IMR-90 (cell line): ENCODE results near the gene GZF1. TPM values are rescaled to one million over a fixed set of nuclear protein-coding genes. Genes with fewer than 3 reads are reported as not detected.
A peak's percentile ranks its signal among the peaks of the same experiment; 100 is the strongest.

ENCODE experiments used
- ATAC-seq: fragments of 200-7000 bp; cut with Tn5 transposase; 2 replicates; pipeline ENCODE4 v1.9.1; 2020; ENCODE audit warnings: low read depth, mild to moderate bottlenecking, moderate library complexity
- BruUV-seq: library from RNA; stranded (reverse); fragments of 400-500 nt; replicated peaks from 2 replicates; lab custom pipeline; 2021; lab: Mats Ljungman, UMichigan
- CTCF ChIA-PET: fragments of 300-600 bp; formaldehyde crosslinking; extraction: SDS; loops from one replicate; lab custom pipeline; 2021; ENCODE audit warnings: antibody characterized with exemption; lab: Yijun Ruan, JAX
- POLR2A ChIA-PET: fragments of 300-600 bp; sonication (Branson Sonifier 250); formaldehyde crosslinking; loops from one replicate; lab custom pipeline; 2022; ENCODE audit warnings: antibody characterized with exemption; ENCODE audit not compliant: unreplicated experiment; lab: Charles Lee
- DNase-seq: peaks from one replicate; pipeline ENCODE4 v3.0.0; 2013
- H2AFZ ChIP-seq: replicated peaks from 2 replicates; pipeline ENCODE3; 2013; ENCODE audit warnings: low read length, mild to moderate bottlenecking; ENCODE audit not compliant: poor library complexity
- H2AK5ac ChIP-seq: 2 replicates; pipeline ENCODE4 v1.6.1; 2013; ENCODE audit warnings: low read depth, low read length, inconsistent platforms
- H2AK9ac ChIP-seq: replicated peaks from 2 replicates; pipeline ENCODE3; 2013; ENCODE audit warnings: mild to moderate bottlenecking, low read depth, low read length, moderate library complexity; ENCODE audit not compliant: poor library complexity
- H2BK120ac ChIP-seq: 2 replicates; pipeline ENCODE4 v1.6.1; 2013; ENCODE audit warnings: low read depth, low read length, inconsistent platforms
- H2BK15ac ChIP-seq: 3 replicates; pipeline ENCODE4 v1.6.1; 2013; ENCODE audit warnings: low read depth, low read length, inconsistent platforms
- H2BK20ac ChIP-seq: 2 replicates; pipeline ENCODE4 v1.6.1; 2013; ENCODE audit warnings: low read depth, mild to moderate bottlenecking, inconsistent platforms, low read length, moderate library complexity
- H2BK5ac ChIP-seq: 2 replicates; pipeline ENCODE4 v1.6.1; 2013; ENCODE audit warnings: mild to moderate bottlenecking, low read depth, low read length, inconsistent platforms; ENCODE audit not compliant: poor library complexity, severe bottlenecking
- H3K14ac ChIP-seq: replicated peaks from 2 replicates; pipeline ENCODE4 v1.6.1; 2013; ENCODE audit warnings: low read depth, low read length, inconsistent platforms
- H3K18ac ChIP-seq: 2 replicates; pipeline ENCODE4 v1.6.1; 2013; ENCODE audit warnings: low read depth, low read length, control low read depth
- H3K23ac ChIP-seq: 2 replicates; pipeline ENCODE4 v1.6.1; 2013; ENCODE audit warnings: low read depth, low read length, inconsistent platforms
- H3K27ac ChIP-seq: 2 replicates; pipeline ENCODE4 v1.5.1; 2013; ENCODE audit warnings: mild to moderate bottlenecking, control low read depth, low read length; ENCODE audit not compliant: insufficient read depth
- H3K27me3 ChIP-seq: 2 replicates; pipeline ENCODE4 v1.6.1; 2013; ENCODE audit warnings: low read length; ENCODE audit not compliant: control insufficient read depth, insufficient read depth
- H3K36me3 ChIP-seq: 2 replicates; pipeline ENCODE4 v1.6.1; 2013; ENCODE audit warnings: low read length, mixed read lengths; ENCODE audit not compliant: control insufficient read depth, insufficient read depth
- H3K4ac ChIP-seq: 2 replicates; pipeline ENCODE4 v1.6.1; 2013; ENCODE audit warnings: low read depth, low read length, inconsistent platforms
- H3K4me1 ChIP-seq: 2 replicates; pipeline ENCODE4 v1.6.1; 2013; ENCODE audit warnings: low read length, mixed read lengths; ENCODE audit not compliant: control insufficient read depth, insufficient read depth
- H3K4me2 ChIP-seq: 2 replicates; pipeline ENCODE4 v1.6.1; 2013; ENCODE audit warnings: low read depth, mild to moderate bottlenecking, control low read depth, low read length, moderate library complexity
- H3K4me3 ChIP-seq: 2 replicates; pipeline ENCODE4 v1.5.1; 2013; ENCODE audit warnings: low read depth, mild to moderate bottlenecking, control low read depth, low read length, moderate library complexity; ENCODE audit not compliant: insufficient read depth
- H3K56ac ChIP-seq: 2 replicates; pipeline ENCODE4 v1.6.1; 2013; ENCODE audit warnings: low read length, inconsistent platforms; ENCODE audit not compliant: insufficient read depth; ENCODE audit errors: extremely low read depth
- H3K79me1 ChIP-seq, 2 experiments: 2 replicates each; pipeline ENCODE4 v1.6.1; 2013; ENCODE audit warnings: low read length in 2 of 2, inconsistent platforms in 1 of 2, low read depth in 1 of 2
- H3K9ac ChIP-seq: 2 replicates; pipeline ENCODE4 v1.6.1; 2013; ENCODE audit warnings: low read depth, low read length, control low read depth
- H3K9me1 ChIP-seq: 2 replicates; pipeline ENCODE4 v1.6.1; 2013; ENCODE audit warnings: low read length, inconsistent platforms; ENCODE audit not compliant: insufficient read depth
- H3K9me3 ChIP-seq: 2 replicates; pipeline ENCODE4 v1.6.1; 2013; ENCODE audit warnings: low read length; ENCODE audit not compliant: control insufficient read depth, insufficient read depth
- H4K20me1 ChIP-seq: 2 replicates; pipeline ENCODE4 v1.6.1; 2013; ENCODE audit warnings: low read length, inconsistent platforms; ENCODE audit not compliant: insufficient read depth
- H4K5ac ChIP-seq: 2 replicates; pipeline ENCODE4 v1.6.1; 2013; ENCODE audit warnings: mild to moderate bottlenecking, low read depth, low read length, control low read depth
- H4K8ac ChIP-seq, 2 experiments: 2 replicates each; pipeline ENCODE4 v1.6.1; 2013; ENCODE audit warnings: low read depth in 2 of 2, low read length in 2 of 2, control low read depth in 1 of 2, inconsistent platforms in 1 of 2
- H4K91ac ChIP-seq: 2 replicates; pipeline ENCODE4 v1.6.1; 2013; ENCODE audit warnings: low read depth, low read length, inconsistent platforms; ENCODE audit not compliant: insufficient read depth
- BHLHE40 ChIP-seq: fragments of 150-350 bp; IDR thresholded peaks from 2 replicates; pipeline ENCODE4 v1.6.1; 2016; ENCODE audit warnings: mild to moderate bottlenecking, low read depth, low read length
- CEBPB ChIP-seq: IDR thresholded peaks from 2 replicates; pipeline ENCODE4 v1.6.1; 2012; ENCODE audit warnings: low read depth, low read length, improper control_type of control experiment
- CHD1 ChIP-seq: IDR thresholded peaks from 2 replicates; pipeline ENCODE4 v1.6.1; 2012; ENCODE audit warnings: low read depth, low read length, improper control_type of control experiment
- CTCF ChIP-seq: conservative IDR thresholded peaks from 2 replicates; pipeline ENCODE4 v1.5.1; 2012; ENCODE audit warnings: mild to moderate bottlenecking, low read depth, low read length, improper control_type of control experiment
- ELK1 ChIP-seq: fragments of 150-350 bp; IDR thresholded peaks from 2 replicates; pipeline ENCODE4 v1.6.1; 2016; ENCODE audit warnings: low read depth, mild to moderate bottlenecking, low read length, moderate library complexity, borderline replicate concordance
- FOS ChIP-seq: fragments of 150-350 bp; IDR thresholded peaks from 2 replicates; pipeline ENCODE4 v1.6.1; 2016; ENCODE audit warnings: low read depth, low read length
- MAFK ChIP-seq: IDR thresholded peaks from 2 replicates; pipeline ENCODE4 v1.6.1; 2012; ENCODE audit warnings: low read depth, low read length, improper control_type of control experiment
- MAZ ChIP-seq: IDR thresholded peaks from 2 replicates; pipeline ENCODE4 v1.6.1; 2012; ENCODE audit warnings: low read depth, mild to moderate bottlenecking, low read length, improper control_type of control experiment, moderate library complexity, borderline replicate concordance
- MXI1 ChIP-seq: IDR thresholded peaks from 2 replicates; pipeline ENCODE4 v1.6.1; 2012; ENCODE audit warnings: low read depth, mild to moderate bottlenecking, low read length, moderate library complexity, borderline replicate concordance
- NFE2L2 ChIP-seq: fragments of 150-350 bp; IDR thresholded peaks from 2 replicates; pipeline ENCODE4 v1.6.1; 2016; ENCODE audit warnings: low read depth, mild to moderate bottlenecking, low read length
- POLR2A ChIP-seq: IDR thresholded peaks from 2 replicates; pipeline ENCODE4 v1.6.1; 2012; ENCODE audit warnings: mild to moderate bottlenecking, low read depth, low read length
- RAD21 ChIP-seq: IDR thresholded peaks from 2 replicates; pipeline ENCODE4 v1.6.1; 2012; ENCODE audit warnings: low read length, improper control_type of control experiment
- RCOR1 ChIP-seq: IDR thresholded peaks from 2 replicates; pipeline ENCODE4 v1.6.1; 2012; ENCODE audit warnings: mild to moderate bottlenecking, low read length, improper control_type of control experiment; ENCODE audit not compliant: insufficient replicate concordance
- RFX5 ChIP-seq: IDR thresholded peaks from 2 replicates; pipeline ENCODE4 v1.8.0; 2012; ENCODE audit warnings: low read depth, mild to moderate bottlenecking, low read length, moderate library complexity
- SMC3 ChIP-seq: fragments of 150-350 bp; IDR thresholded peaks from 2 replicates; pipeline ENCODE4 v1.6.1; 2016; ENCODE audit warnings: low read depth, mild to moderate bottlenecking, antibody characterized with exemption, low read length, moderate library complexity
- USF2 ChIP-seq: fragments of 150-350 bp; IDR thresholded peaks from 2 replicates; pipeline ENCODE4 v1.6.1; 2017; ENCODE audit warnings: mild to moderate bottlenecking, antibody characterized with exemption, low read length, low read depth
- WGBS, 2 experiments: methylation state at CpG; one replicate each; pipeline versions ENCODE4 v1.1.5 to v1.1.7; 2013; ENCODE audit warnings: missing lambda C conversion rate in 2 of 2; ENCODE audit not compliant: insufficient read length in 1 of 2; ENCODE audit errors: extremely low coverage in 2 of 2; 5-methylcytosine and 5-hydroxymethylcytosine counted together
- dilution Hi-C: fragments of 300-500 bp; cut with HindIII; formaldehyde crosslinking; loops from one replicate; pipeline ENCODE4 v1.14.3; 2018; ENCODE audit warnings: low sequenced_read_pairs; ENCODE audit not compliant: unreplicated experiment
- in situ Hi-C: fragments of 300-500 bp; cut with MboI; formaldehyde crosslinking; loops from 3 replicates; pipeline ENCODE4 v1.14.3; 2019; ENCODE audit warnings: low sequenced_read_pairs, inconsistent platforms, mixed read lengths
- intact Hi-C: fragments of 100-400 bp; cut with micrococcal nuclease; formaldehyde crosslinking; loops from 2 replicates; pipeline ENCODE4 v1.10.0; 2022
- polyA plus RNA-seq, 3 experiments: library from polyadenylated mRNA; depleted of rRNA; stranded (reverse); fragments of >200 nt; gene quantifications; 2 replicates each; pipeline ENCODE4 v1.2.3, GENCODE V29; 2012; ENCODE audit warnings: low replicate concordance in 1 of 3
- total RNA-seq: library from RNA; depleted of rRNA; stranded (reverse); fragments of >200 nt; gene quantifications from 2 replicates; pipeline ENCODE4 v1.2.3, GENCODE V29; 2012

The GZF1 gene
- total and polyA plus RNA-seq, 2 of the 4 experiments (the other 2 are of a cell fraction), result 23.7 to 24.7 TPM

GRCh38 chr20:23340524-23340923, 21.5 kb upstream of the GZF1 start:
- Histone ChIP-seq H2BK20ac (no peak overlapping the region), H2AK5ac (no peak overlapping the region), H3K4me3 (no peak overlapping the region), H2BK120ac (no peak overlapping the region), H3K27ac (no peak overlapping the region), H3K23ac (no peak overlapping the region), H3K36me3 (no peaks in the 10 kb centered on the region), H4K20me1 (no peaks in the 10 kb centered on the region), H3K4me1 (no peaks in the 10 kb centered on the region), H4K91ac (no peak overlapping the region), H3K79me1 (no peaks in the 10 kb centered on the region), H4K8ac (no peak overlapping the region), H3K14ac (no peak overlapping the region), H3K9me3 (no peaks in the 10 kb centered on the region), H2AFZ (no peak overlapping the region), H3K27me3 (peaks cover 13% of the 10 kb centered on the region), H2BK5ac (no peak overlapping the region), H2AK9ac (no peak overlapping the region), H3K9me1 (no peaks in the 10 kb centered on the region), H3K9ac (no peak overlapping the region), H4K5ac (no peak overlapping the region), H2BK15ac (no peak overlapping the region), H3K4ac (no peak overlapping the region), H3K56ac (no peak overlapping the region), H3K18ac (no peak overlapping the region), H3K4me2 (no peak overlapping the region)
- TF ChIP-seq FOS (no peak), CHD1 (no peak), MAZ (no peak), ELK1 (no peak), SMC3 (peak; percentile 78), CEBPB (no peak), USF2 (no peak), POLR2A (no peak), RFX5 (no peak), BHLHE40 (no peak), NFE2L2 (no peak), CTCF (peak; percentile 73), RAD21 (peak; percentile 89), MAFK (no peak), MXI1 (no peak), RCOR1 (no peak)
- in situ Hi-C loops, result loop anchor here (5.0 to 25.0 kb wide), 3 partner anchors 286 to 1003 kb away; no protein-coding TSS in a partner anchor
- dilution Hi-C loops, result no loop called here
- ChIA-PET CTCF (interaction anchor here (0.6 to 3.8 kb wide), 13 partner anchors 10 to 722 kb away, joined by 3 to 56 read pairs (median 4); partner anchors contain the start of gene NXT1), POLR2A (interaction anchor here (0.8 kb wide), 1 partner anchor 9 kb away, joined by 14 read pairs; no protein-coding TSS in a partner anchor)
- BruUV-seq, result no TSS peak
- 50% methylated on average over 5 of the region's 9 CpGs; no CpG with 5 or more reads in 1 of the 2 experiments for WGBS, 2 experiments
- intact Hi-C loops, result loop anchor here (1.0 to 5.0 kb wide), 3 partner anchors 290 to 1003 kb away; no protein-coding TSS in a partner anchor
- DNase-seq (peak; percentile 69), ATAC-seq (peak; percentile 84)
